ENCODE data around the gene LCE1F. TPM values are rescaled to one million over a fixed set of nuclear protein-coding genes. Genes with fewer than 3 reads are reported as not detected.

Gene LCE1F, protein sequence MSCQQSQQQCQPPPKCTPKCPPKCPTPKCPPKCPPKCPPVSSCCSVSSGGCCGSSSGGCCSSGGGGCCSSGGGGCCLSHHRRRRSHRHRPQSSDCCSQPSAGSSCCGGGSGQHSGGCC
- not detected in 2 replicates for total RNA-seq

DNA sequence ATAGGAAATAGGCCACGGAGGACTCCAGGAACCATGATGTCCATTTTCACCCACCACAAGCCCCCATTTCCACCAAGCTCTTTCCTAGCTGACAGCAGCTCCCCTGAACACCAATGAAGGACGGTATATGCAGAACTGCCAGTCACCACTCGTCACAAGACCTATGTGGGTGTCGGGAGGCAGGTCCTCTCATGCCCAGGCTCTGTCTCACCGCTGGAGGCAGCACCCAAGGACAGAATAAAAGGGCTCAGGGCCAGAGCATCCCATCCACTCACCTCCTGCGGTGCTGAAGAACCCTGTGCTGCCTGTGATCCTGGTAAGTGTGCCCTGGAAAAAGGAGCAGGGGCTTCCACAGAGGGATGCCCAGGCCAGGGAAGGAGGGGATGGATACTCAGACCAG lies at the start of gene LCE1F:
TSS of gene LCE1F (plus strand) at position 266 of the 400 bp plus-strand sequence. CDS start 1,232 bp downstream, outside the sequence.
- no peak for DNase-seq (ENCODE audit: low read depth)
- TF ChIP-seq, protein P1, sequence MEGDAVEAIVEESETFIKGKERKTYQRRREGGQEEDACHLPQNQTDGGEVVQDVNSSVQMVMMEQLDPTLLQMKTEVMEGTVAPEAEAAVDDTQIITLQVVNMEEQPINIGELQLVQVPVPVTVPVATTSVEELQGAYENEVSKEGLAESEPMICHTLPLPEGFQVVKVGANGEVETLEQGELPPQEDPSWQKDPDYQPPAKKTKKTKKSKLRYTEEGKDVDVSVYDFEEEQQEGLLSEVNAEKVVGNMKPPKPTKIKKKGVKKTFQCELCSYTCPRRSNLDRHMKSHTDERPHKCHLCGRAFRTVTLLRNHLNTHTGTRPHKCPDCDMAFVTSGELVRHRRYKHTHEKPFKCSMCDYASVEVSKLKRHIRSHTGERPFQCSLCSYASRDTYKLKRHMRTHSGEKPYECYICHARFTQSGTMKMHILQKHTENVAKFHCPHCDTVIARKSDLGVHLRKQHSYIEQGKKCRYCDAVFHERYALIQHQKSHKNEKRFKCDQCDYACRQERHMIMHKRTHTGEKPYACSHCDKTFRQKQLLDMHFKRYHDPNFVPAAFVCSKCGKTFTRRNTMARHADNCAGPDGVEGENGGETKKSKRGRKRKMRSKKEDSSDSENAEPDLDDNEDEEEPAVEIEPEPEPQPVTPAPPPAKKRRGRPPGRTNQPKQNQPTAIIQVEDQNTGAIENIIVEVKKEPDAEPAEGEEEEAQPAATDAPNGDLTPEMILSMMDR (IDR thresholded peaks at IDR 0.05; ENCODE audit: insufficient read depth, low read depth, low read length), result no peak

DNA sequence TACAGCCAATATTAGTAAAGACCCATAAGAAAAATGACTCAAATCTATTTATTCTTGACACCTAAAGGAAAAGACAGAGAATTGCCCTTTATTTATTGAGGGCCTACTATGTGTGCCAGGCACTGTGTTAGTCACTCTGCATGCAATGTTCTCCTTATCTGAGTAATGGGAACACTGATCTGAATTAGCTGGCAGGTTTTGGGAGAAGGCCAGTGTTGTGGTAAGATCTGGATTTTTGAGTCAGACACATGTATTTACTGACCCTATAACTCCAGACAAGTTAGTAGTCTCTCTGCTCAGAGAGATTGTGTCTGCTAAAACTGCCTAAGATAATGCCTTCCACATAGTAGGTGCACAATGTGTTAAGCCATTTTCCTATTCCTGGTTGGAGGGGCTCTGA lies 49.7 kb upstream of the LCE1F start:
- TF ChIP-seq, protein P1 (IDR thresholded peaks at IDR 0.05; ENCODE audit: insufficient read depth, low read depth, low read length), result no peak
- DNase-seq (ENCODE audit: low read depth), result no peak
- H3K4me3 ChIP-seq (ENCODE audit: low read depth, low read length), result no peak overlapping the region

More for the DNA sequence above, at the start of gene LCE1F:
- H3K4me3 ChIP-seq (ENCODE audit: low read depth, low read length), result no peak within 1 kb of the TSS

DNA sequence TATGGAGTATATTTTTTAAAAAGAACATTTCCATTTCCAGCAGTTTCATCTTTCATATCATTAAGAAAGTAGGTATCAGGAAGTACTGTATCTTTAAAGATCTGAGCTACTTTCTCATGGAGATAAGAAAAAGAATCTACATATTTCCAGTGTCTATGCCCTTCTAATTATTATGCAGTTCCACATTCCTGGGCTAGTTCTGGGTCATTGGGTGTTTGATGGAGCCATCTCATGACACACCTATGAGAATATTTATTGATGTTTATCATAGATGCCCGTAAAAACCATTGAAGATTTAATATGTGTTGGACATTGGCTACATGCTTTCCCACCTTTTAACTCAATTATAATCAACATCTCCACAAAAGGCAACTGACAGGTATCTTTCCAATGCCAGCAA lies 46.0 kb upstream of the LCE1F start:
- DNase-seq (ENCODE audit: low read depth), result no peak
- TF ChIP-seq, protein P1 (IDR thresholded peaks at IDR 0.05; ENCODE audit: insufficient read depth, low read depth, low read length), result no peak
- H3K4me3 ChIP-seq (ENCODE audit: low read depth, low read length), result no peak overlapping the region

DNA sequence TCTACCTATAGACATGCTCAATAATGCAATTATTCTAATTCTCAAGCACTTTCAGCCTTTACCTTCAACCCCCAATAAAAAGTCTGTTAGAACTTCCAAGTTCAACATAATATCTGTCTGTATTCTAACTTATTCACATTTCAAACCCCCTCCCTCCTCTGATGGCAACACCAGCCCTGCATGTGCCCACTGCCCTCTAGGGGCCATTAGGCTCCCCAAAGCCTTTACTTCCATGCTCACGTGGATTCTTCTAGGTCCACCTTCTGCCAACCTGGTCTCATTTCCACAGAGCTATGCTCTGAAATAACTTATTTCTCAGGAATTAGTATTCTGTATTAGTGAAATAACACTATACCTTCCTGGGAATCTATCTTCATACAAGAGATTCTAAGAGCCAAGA lies 39.3 kb upstream of the LCE1F start:
- TF ChIP-seq, protein P1 (IDR thresholded peaks at IDR 0.05; ENCODE audit: insufficient read depth, low read depth, low read length), result no peak
- DNase-seq (ENCODE audit: low read depth), result no peak

DNA sequence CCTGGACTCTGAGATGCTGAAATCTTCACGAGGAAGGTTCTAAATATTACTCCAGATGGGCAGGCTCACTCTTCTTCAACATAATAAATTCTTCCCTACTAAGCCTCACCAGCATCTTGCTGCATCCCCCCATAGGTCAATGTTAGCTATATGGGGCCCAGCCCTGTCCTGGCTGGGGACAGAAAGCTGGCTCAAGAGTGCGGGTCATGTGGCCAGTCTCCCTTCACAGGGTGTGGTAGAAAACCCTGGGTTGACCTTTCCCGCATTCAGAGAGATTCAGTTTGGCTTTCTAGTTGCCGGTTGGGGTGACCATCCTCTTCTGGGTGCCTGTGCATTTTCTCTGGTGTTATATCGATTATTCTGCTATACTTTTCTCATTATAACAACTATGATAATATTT lies 36.9 kb upstream of the LCE1F start:
- no peak for DNase-seq (ENCODE audit: low read depth)
- TF ChIP-seq, protein P1 (IDR thresholded peaks at IDR 0.05; ENCODE audit: insufficient read depth, low read depth, low read length), result no peak
- no peak overlapping the region for H3K4me3 ChIP-seq (ENCODE audit: low read depth, low read length)

More for the DNA sequence above, 39.3 kb upstream of the LCE1F start:
- no peak overlapping the region for H3K4me3 ChIP-seq (ENCODE audit: low read depth, low read length)

DNA sequence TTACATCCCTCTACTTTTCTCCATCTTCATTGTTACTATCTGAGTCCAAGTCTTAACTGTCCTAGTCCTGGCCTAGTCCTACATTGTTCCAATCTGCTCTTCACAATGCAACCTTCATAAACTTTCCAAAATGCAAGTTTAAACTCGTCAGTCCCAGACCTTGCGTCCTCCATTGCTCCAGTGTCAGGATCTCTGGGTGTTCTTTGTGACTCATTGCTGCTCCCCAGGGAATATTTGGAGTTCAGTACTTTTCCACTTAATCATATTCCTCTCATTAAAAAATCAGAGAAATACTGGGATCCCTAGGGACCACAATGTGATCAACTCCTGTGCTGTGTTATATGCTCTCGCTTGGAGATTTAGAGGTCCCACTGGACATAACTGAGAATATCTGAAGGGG lies 35.1 kb upstream of the LCE1F start:
- no peak overlapping the region for H3K4me3 ChIP-seq (ENCODE audit: low read depth, low read length)
- TF ChIP-seq, protein P1 (IDR thresholded peaks at IDR 0.05; ENCODE audit: insufficient read depth, low read depth, low read length), result no peak
- no peak for DNase-seq (ENCODE audit: low read depth)

DNA sequence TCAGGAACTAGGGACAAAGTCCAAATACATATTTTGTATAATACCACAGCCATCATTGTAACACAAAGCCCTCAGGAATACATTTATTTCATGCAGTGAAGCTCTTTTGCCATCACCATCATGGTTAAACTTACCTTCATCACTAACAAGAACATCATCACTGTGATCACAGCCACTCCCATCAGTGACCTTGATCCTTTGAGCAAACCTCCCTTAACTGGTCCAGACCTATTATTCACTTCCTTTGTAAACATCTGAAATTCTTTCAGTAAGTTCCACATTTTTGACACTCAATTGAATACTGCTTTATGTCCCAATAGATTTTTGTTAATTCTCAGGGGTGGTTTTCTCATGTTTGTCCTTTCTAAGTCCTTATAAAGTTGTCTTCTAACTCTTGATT lies 33.3 kb upstream of the LCE1F start:
- TF ChIP-seq, protein P1 (IDR thresholded peaks at IDR 0.05; ENCODE audit: insufficient read depth, low read depth, low read length), result no peak
- no peak for DNase-seq (ENCODE audit: low read depth)
- H3K4me3 ChIP-seq (ENCODE audit: low read depth, low read length), result no peak overlapping the region
